Ishikawa (cell line): ENCODE results near the gene NGF.

Source experiments
- EP300 ChIP-seq: IDR thresholded peaks from 2 replicates; pipeline ENCODE4 v1.6.1; 2012; ENCODE audit warnings: borderline replicate concordance
- RAD21 ChIP-seq: IDR thresholded peaks from 2 replicates; pipeline ENCODE4 v1.6.1; 2012; ENCODE audit warnings: low read depth
- YY1 ChIP-seq: IDR thresholded peaks from 2 replicates; pipeline ENCODE4 v1.6.1; 2012; ENCODE audit warnings: low read depth
- TF ChIP-seq, protein P1 (sequence below): IDR thresholded peaks from 2 replicates; pipeline ENCODE4 v1.6.1; 2012

DNA sequence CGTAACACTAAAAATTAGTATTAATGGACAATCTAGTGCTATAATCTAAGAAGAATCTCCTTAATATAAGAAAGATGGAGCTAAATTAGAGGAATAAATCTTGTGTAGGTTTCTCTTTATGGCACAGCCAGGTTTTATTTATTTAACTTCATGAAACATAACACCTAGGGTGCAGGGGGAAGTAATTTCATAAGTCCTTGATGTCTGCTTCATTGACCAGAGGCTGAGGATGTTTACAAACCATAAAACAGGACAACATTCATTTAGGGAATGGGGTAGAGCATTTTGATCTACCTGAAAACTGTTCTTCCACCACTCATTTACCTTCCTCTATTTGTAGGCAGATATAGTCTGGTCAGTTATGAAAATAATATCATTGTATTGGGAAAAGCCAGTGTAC lies 95.5 kb downstream of the NGF start:
- TF ChIP-seq, protein P1, sequence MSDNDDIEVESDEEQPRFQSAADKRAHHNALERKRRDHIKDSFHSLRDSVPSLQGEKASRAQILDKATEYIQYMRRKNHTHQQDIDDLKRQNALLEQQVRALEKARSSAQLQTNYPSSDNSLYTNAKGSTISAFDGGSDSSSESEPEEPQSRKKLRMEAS: no peak
- TF ChIP-seq EP300: no peak
- no peak for TF ChIP-seq RAD21
- no peak for TF ChIP-seq YY1
